Measurements from ENCODE around the gene TNS3.

The TNS3 gene

DNA sequence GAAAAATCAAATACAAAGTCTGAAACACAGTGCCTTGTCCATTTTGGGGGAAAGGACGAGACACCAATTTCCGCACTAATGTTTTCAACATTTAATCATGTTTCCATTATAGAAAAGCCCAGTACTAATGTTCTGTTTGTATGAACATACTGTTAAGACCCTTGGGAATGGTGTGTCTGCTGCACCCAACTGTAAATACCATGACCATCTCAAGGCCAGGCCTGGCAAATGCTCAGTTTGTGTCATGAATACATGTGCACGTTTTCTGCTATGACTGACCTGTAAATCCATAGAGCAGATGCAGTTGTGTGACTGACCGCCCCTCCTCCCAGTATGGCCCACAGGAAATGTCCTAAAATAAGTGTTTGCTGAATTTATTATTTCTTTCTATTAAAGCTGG is 270.0 kb downstream of the TNS3 start:
- H3K9ac ChIP-seq (ENCODE audit: low read length) = no peak overlapping the region
- no peak overlapping the region for H3K4me3 ChIP-seq (ENCODE audit: low read length)
- H4K20me1 ChIP-seq (ENCODE audit: insufficient read depth, low read length) = no peaks in the 10 kb centered on the region
- H3K4me2 ChIP-seq (ENCODE audit: low read depth, low read length) = no peak overlapping the region
- H2AFZ ChIP-seq (ENCODE audit: low read length) = no peak overlapping the region
- DNase-seq = no peak
- H3K9me3 ChIP-seq (replicated peaks; ENCODE audit: insufficient read depth, low read length) = no peaks in the 10 kb centered on the region
- H3K27ac ChIP-seq (ENCODE audit: low read length) = no peak overlapping the region
- no peaks in the 10 kb centered on the region for H3K4me1 ChIP-seq (ENCODE audit: low read length)
- TF ChIP-seq, protein P1, sequence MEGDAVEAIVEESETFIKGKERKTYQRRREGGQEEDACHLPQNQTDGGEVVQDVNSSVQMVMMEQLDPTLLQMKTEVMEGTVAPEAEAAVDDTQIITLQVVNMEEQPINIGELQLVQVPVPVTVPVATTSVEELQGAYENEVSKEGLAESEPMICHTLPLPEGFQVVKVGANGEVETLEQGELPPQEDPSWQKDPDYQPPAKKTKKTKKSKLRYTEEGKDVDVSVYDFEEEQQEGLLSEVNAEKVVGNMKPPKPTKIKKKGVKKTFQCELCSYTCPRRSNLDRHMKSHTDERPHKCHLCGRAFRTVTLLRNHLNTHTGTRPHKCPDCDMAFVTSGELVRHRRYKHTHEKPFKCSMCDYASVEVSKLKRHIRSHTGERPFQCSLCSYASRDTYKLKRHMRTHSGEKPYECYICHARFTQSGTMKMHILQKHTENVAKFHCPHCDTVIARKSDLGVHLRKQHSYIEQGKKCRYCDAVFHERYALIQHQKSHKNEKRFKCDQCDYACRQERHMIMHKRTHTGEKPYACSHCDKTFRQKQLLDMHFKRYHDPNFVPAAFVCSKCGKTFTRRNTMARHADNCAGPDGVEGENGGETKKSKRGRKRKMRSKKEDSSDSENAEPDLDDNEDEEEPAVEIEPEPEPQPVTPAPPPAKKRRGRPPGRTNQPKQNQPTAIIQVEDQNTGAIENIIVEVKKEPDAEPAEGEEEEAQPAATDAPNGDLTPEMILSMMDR (IDR thresholded peaks at IDR 0.05; ENCODE audit: low read length) = no peak
- TF ChIP-seq EZH2phosphoT487 (IDR thresholded peaks at IDR 0.05; ENCODE audit: low read length) = no peak
- no peak for TF ChIP-seq EZH2 (optimal IDR thresholded peaks at IDR 0.05; ENCODE audit: low read depth, low read length)
- H3K36me3 ChIP-seq (replicated peaks; ENCODE audit: insufficient read depth, low read length) = no peaks in the 10 kb centered on the region; the same call in 1 of the 2 replicates
- H3F3A ChIP-seq (ENCODE audit: insufficient read depth, low read length) = no peaks in the 10 kb centered on the region
- no peaks in the 10 kb centered on the region for H3K9me2 ChIP-seq (replicated peaks; ENCODE audit: insufficient read depth, low read length)
- H3K79me2 ChIP-seq (ENCODE audit: low read length) = peaks cover 19% of the 10 kb centered on the region
- H3K27me3 ChIP-seq (replicated peaks; ENCODE audit: insufficient read depth, low read length) = no peaks in the 10 kb centered on the region

DNA sequence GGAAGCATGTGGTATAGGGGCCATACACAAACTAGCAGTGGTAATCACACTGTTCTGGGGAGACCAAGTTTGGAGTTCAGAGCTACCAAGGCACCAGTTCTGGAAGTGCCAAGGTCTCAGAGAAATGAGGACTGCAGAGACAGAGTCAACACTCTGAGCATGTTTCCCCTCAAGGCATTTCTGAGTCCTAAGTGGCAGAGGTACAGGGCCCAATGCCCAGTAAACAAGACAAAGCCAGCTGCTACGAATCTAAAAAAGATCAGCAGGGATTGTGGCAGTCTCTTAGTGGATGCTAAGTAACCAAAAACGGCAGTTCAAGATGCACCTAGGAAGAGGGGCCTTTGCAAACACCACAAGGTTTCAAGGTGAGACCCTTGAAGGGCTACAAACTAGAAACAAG is 271.9 kb downstream of the TNS3 start:
- Histone ChIP-seq H3K36me3 (replicated peaks; ENCODE audit: insufficient read depth, low read length) (no peaks in the 10 kb centered on the region; the same call in 1 of the 2 replicates), H3K4me3 (ENCODE audit: low read length) (no peak overlapping the region), H3K27me3 (replicated peaks; ENCODE audit: insufficient read depth, low read length) (no peaks in the 10 kb centered on the region), H3K9me3 (replicated peaks; ENCODE audit: insufficient read depth, low read length) (no peaks in the 10 kb centered on the region), H3F3A (ENCODE audit: insufficient read depth, low read length) (no peaks in the 10 kb centered on the region), H2AFZ (ENCODE audit: low read length) (no peak overlapping the region), H3K27ac (ENCODE audit: low read length) (no peak overlapping the region), H3K9me2 (replicated peaks; ENCODE audit: insufficient read depth, low read length) (no peaks in the 10 kb centered on the region), H3K9ac (ENCODE audit: low read length) (no peak overlapping the region), H4K20me1 (ENCODE audit: insufficient read depth, low read length) (no peaks in the 10 kb centered on the region), H3K79me2 (ENCODE audit: low read length) (peaks cover 17% of the 10 kb centered on the region), H3K4me1 (ENCODE audit: low read length) (no peaks in the 10 kb centered on the region), H3K4me2 (ENCODE audit: low read depth, low read length) (no peak overlapping the region)
- DNase-seq = no peak
- no peak for TF ChIP-seq EZH2phosphoT487 (IDR thresholded peaks at IDR 0.05; ENCODE audit: low read length)
- no peak for TF ChIP-seq EZH2 (optimal IDR thresholded peaks at IDR 0.05; ENCODE audit: low read depth, low read length)
- TF ChIP-seq, protein P1 (IDR thresholded peaks at IDR 0.05; ENCODE audit: low read length) = no peak

- Histone ChIP-seq H3K9me2 (replicated peaks; ENCODE audit: insufficient read depth, low read length) (no peaks in the 10 kb centered on the region), H3K4me2 (ENCODE audit: low read depth, low read length) (no peak overlapping the region), H3K9me3 (replicated peaks; ENCODE audit: insufficient read depth, low read length) (no peaks in the 10 kb centered on the region), H3K27me3 (replicated peaks; ENCODE audit: insufficient read depth, low read length) (no peaks in the 10 kb centered on the region), H3K79me2 (ENCODE audit: low read length) (peaks cover 23% of the 10 kb centered on the region), H2AFZ (ENCODE audit: low read length) (no peak overlapping the region), H3K9ac (ENCODE audit: low read length) (no peak overlapping the region), H3F3A (ENCODE audit: insufficient read depth, low read length) (no peaks in the 10 kb centered on the region), H3K4me3 (ENCODE audit: low read length) (no peak overlapping the region), H4K20me1 (ENCODE audit: insufficient read depth, low read length) (no peaks in the 10 kb centered on the region), H3K36me3 (replicated peaks; ENCODE audit: insufficient read depth, low read length) (peaks cover 3% of the 10 kb centered on the region; the same call in 1 of the 2 replicates), H3K4me1 (ENCODE audit: low read length) (no peaks in the 10 kb centered on the region), H3K27ac (ENCODE audit: low read length) (no peak overlapping the region)
- no peak for DNase-seq
- TF ChIP-seq, protein P1 (IDR thresholded peaks at IDR 0.05; ENCODE audit: low read length) = no peak
- TF ChIP-seq EZH2 (optimal IDR thresholded peaks at IDR 0.05; ENCODE audit: low read depth, low read length) = no peak
Measured at GRCh38 chr7:47308808-47309207, 273.1 kb downstream of the TNS3 start.
